Measurements from ENCODE around the gene LIFR.

Gene LIFR

DNA sequence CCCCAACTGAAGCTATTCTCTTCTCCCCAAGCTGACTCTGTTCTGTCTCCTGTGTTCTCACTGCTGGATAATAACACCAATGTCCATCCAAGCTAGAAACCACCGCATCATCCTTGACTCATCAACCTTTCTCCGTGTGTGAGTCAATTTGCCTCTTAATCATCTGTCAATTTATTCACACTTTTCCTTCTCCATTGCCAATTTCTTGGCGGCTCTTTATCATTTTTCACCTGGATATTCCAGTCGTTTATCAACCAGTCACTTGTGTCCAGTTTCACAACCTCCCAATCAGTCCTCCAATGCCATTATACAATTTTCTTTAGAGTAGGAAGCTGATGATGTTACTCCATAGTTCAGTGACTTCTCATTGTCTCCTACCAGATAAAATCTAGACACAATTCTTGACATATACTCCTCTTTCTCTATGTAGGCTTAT is 45.4 kb upstream of the LIFR start:
- Histone ChIP-seq H3K9me3 (ENCODE audit: control insufficient read depth, insufficient read depth, low read depth, low read length) (no peaks in the 10 kb centered on the region), H3K36me3 (ENCODE audit: control insufficient read depth in 2 of 2, insufficient read depth in 1 of 2, low read length in 2 of 2) (no peaks in the 10 kb centered on the region), H3K4me1 (ENCODE audit: control insufficient read depth, insufficient read depth, low read length) (peaks cover 20% of the 10 kb centered on the region), H3K4me3 (ENCODE audit: low read depth, low read length) (no peak overlapping the region), H3K27ac (ENCODE audit: extremely low read depth, low read depth, low read length) (no peak overlapping the region)
- ChIA-PET CTCF (interaction anchor here (1.2 kb wide), 1 partner anchor 160 kb away, joined by 4 read pairs; no protein-coding TSS in a partner anchor), POLR2A (no interaction called here)
- TF ChIP-seq, protein P1, sequence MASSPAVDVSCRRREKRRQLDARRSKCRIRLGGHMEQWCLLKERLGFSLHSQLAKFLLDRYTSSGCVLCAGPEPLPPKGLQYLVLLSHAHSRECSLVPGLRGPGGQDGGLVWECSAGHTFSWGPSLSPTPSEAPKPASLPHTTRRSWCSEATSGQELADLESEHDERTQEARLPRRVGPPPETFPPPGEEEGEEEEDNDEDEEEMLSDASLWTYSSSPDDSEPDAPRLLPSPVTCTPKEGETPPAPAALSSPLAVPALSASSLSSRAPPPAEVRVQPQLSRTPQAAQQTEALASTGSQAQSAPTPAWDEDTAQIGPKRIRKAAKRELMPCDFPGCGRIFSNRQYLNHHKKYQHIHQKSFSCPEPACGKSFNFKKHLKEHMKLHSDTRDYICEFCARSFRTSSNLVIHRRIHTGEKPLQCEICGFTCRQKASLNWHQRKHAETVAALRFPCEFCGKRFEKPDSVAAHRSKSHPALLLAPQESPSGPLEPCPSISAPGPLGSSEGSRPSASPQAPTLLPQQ (tag by site-specific recombination; IDR thresholded peaks at IDR 0.05): 0 out of 2 replicates have a peak, but pooled peaks have one; percentile 24
- TF ChIP-seq KLF8 (tag by site-specific recombination; IDR thresholded peaks at IDR 0.05): peak; percentile 35
- TF ChIP-seq ZNF571 (tag by site-specific recombination; IDR thresholded peaks at IDR 0.05): no peak
- 0 out of 2 replicates have a peak, but pooled peaks have one; percentile 20 for TF ChIP-seq ZEB2 (tag by site-specific recombination; IDR thresholded peaks at IDR 0.05)
- TF ChIP-seq ZIC2 (tag by site-specific recombination; IDR thresholded peaks at IDR 0.05): 0 out of 2 replicates have a peak, but pooled peaks have one; percentile 21
- TF ChIP-seq SP3 (tag by site-specific recombination; IDR thresholded peaks at IDR 0.05): 0 out of 2 replicates have a peak, but pooled peaks have one; percentile 25
- TF ChIP-seq ZNF629 (tag by site-specific recombination; IDR thresholded peaks at IDR 0.05): peak; percentile 78
- TF ChIP-seq REPIN1 (tag by site-specific recombination; IDR thresholded peaks at IDR 0.05; ENCODE audit: low read depth): no peak
- TF ChIP-seq ZFP37 (tag by site-specific recombination; IDR thresholded peaks at IDR 0.05): 0 out of 2 replicates have a peak, but pooled peaks have one; percentile 72
- 0 out of 2 replicates have a peak, but pooled peaks have one; percentile 37 for TF ChIP-seq SP7 (tag by site-specific recombination; IDR thresholded peaks at IDR 0.05)
- TF ChIP-seq KLF10 (tag by site-specific recombination; IDR thresholded peaks at IDR 0.05): no peak
- no peak for TF ChIP-seq ZNF157 (tag by site-specific recombination; IDR thresholded peaks at IDR 0.05)
- TF ChIP-seq, protein P2, sequence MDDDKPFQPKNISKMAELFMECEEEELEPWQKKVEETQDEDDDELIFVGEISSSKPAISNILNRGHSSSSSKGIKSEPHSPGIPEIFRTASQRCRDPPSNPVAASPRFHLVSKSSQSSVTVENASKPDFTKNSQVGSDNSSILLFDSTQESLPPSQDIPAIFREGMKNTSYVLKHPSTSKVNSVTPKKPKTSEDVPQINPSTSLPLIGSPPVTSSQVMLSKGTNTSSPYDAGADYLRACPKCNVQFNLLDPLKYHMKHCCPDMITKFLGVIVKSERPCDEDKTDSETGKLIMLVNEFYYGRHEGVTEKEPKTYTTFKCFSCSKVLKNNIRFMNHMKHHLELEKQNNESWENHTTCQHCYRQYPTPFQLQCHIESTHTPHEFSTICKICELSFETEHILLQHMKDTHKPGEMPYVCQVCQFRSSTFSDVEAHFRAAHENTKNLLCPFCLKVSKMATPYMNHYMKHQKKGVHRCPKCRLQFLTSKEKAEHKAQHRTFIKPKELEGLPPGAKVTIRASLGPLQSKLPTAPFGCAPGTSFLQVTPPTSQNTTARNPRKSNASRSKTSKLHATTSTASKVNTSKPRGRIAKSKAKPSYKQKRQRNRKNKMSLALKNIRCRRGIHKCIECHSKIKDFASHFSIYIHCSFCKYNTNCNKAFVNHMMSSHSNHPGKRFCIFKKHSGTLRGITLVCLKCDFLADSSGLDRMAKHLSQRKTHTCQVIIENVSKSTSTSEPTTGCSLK (tag by site-specific recombination; IDR thresholded peaks at IDR 0.05): no peak
- no peak for TF ChIP-seq HOXD13 (CRISPR knock-in tag; IDR thresholded peaks at IDR 0.05; ENCODE audit: borderline replicate concordance)
- TF ChIP-seq ZNF112 (tag by site-specific recombination; IDR thresholded peaks at IDR 0.05): no peak
- TF ChIP-seq ZNF184 (tag by site-specific recombination; IDR thresholded peaks at IDR 0.05): peak; percentile 50; the same call in 1 of the 2 replicates
- no peak for TF ChIP-seq ZNF169 (tag by site-specific recombination; IDR thresholded peaks at IDR 0.05)
- TF ChIP-seq ZNF530 (tag by site-specific recombination; IDR thresholded peaks at IDR 0.05; ENCODE audit: low read depth): no peak
- TF ChIP-seq, protein P3, sequence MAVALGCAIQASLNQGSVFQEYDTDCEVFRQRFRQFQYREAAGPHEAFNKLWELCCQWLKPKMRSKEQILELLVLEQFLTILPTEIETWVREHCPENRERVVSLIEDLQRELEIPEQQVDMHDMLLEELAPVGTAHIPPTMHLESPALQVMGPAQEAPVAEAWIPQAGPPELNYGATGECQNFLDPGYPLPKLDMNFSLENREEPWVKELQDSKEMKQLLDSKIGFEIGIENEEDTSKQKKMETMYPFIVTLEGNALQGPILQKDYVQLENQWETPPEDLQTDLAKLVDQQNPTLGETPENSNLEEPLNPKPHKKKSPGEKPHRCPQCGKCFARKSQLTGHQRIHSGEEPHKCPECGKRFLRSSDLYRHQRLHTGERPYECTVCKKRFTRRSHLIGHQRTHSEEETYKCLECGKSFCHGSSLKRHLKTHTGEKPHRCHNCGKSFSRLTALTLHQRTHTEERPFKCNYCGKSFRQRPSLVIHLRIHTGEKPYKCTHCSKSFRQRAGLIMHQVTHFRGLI (tag by site-specific recombination; IDR thresholded peaks at IDR 0.05): no peak
- peak; percentile 52; the same call in 1 of the 2 replicates for TF ChIP-seq PRDM1 (tag by site-specific recombination; IDR thresholded peaks at IDR 0.05)
- TF ChIP-seq ZFP69B (tag by site-specific recombination; IDR thresholded peaks at IDR 0.05): 0 out of 2 replicates have a peak, but pooled peaks have one; percentile 17
- TF ChIP-seq ZBTB8A (tag by site-specific recombination; IDR thresholded peaks at IDR 0.05): no peak
- TF ChIP-seq, protein P4, sequence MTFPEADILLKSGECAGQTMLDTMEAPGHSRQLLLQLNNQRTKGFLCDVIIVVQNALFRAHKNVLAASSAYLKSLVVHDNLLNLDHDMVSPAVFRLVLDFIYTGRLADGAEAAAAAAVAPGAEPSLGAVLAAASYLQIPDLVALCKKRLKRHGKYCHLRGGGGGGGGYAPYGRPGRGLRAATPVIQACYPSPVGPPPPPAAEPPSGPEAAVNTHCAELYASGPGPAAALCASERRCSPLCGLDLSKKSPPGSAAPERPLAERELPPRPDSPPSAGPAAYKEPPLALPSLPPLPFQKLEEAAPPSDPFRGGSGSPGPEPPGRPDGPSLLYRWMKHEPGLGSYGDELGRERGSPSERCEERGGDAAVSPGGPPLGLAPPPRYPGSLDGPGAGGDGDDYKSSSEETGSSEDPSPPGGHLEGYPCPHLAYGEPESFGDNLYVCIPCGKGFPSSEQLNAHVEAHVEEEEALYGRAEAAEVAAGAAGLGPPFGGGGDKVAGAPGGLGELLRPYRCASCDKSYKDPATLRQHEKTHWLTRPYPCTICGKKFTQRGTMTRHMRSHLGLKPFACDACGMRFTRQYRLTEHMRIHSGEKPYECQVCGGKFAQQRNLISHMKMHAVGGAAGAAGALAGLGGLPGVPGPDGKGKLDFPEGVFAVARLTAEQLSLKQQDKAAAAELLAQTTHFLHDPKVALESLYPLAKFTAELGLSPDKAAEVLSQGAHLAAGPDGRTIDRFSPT (tag by site-specific recombination; IDR thresholded peaks at IDR 0.05): 0 out of 2 replicates have a peak, but pooled peaks have one; percentile 27
- TF ChIP-seq, protein P5, sequence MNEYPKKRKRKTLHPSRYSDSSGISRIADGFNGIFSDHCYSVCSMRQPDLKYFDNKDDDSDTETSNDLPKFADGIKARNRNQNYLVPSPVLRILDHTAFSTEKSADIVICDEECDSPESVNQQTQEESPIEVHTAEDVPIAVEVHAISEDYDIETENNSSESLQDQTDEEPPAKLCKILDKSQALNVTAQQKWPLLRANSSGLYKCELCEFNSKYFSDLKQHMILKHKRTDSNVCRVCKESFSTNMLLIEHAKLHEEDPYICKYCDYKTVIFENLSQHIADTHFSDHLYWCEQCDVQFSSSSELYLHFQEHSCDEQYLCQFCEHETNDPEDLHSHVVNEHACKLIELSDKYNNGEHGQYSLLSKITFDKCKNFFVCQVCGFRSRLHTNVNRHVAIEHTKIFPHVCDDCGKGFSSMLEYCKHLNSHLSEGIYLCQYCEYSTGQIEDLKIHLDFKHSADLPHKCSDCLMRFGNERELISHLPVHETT (tag by site-specific recombination; IDR thresholded peaks at IDR 0.05): peak; percentile 73; the same call in 1 of the 2 replicates
- TF ChIP-seq, protein P6, sequence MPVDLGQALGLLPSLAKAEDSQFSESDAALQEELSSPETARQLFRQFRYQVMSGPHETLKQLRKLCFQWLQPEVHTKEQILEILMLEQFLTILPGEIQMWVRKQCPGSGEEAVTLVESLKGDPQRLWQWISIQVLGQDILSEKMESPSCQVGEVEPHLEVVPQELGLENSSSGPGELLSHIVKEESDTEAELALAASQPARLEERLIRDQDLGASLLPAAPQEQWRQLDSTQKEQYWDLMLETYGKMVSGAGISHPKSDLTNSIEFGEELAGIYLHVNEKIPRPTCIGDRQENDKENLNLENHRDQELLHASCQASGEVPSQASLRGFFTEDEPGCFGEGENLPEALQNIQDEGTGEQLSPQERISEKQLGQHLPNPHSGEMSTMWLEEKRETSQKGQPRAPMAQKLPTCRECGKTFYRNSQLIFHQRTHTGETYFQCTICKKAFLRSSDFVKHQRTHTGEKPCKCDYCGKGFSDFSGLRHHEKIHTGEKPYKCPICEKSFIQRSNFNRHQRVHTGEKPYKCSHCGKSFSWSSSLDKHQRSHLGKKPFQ (tag by site-specific recombination; IDR thresholded peaks at IDR 0.05): no peak
